ENCODE data around the gene FRAT1.
A peak's percentile ranks its signal among the peaks of the same experiment; 100 is the strongest.
"Not testable (repeated sequence)": the region's sequence is repeated elsewhere in the genome, so short reads cannot be mapped to it uniquely, and the experiment has no call there.

The FRAT1 gene

GRCh38 chr10:97318772-97319651, at the start of gene FRAT1:
Gene FRAT1 (plus strand): TSS chr10:97319271. CDS start chr10:97319454, 183 bp downstream.
- DNase-seq: peak; percentile 74 to 76

GRCh38 chr10:97270523-97271154, 48.4 kb upstream of the FRAT1 start:
- no peak for DNase-seq

- no peak for DNase-seq
Observed at GRCh38 chr10:97273700-97274099, 45.4 kb upstream of the FRAT1 start.

- no peak for DNase-seq
Observed at GRCh38 chr10:97274828-97275227, 44.2 kb upstream of the FRAT1 start.

- no peak for DNase-seq
Observed at GRCh38 chr10:97277551-97277950, 41.5 kb upstream of the FRAT1 start.

GRCh38 chr10:97278491-97278989, 40.5 kb upstream of the FRAT1 start:
- peak; percentile 58 to 62 for DNase-seq

GRCh38 chr10:97279121-97279815, 39.8 kb upstream of the FRAT1 start:
- DNase-seq: peak in 1 of 2 experiments; percentile 15

GRCh38 chr10:97280783-97281182, 38.3 kb upstream of the FRAT1 start:
- DNase-seq: no peak

- not testable (repeated sequence) for DNase-seq
Observed at GRCh38 chr10:97290076-97290475, 29.0 kb upstream of the FRAT1 start.

- DNase-seq: not testable (repeated sequence)
Observed at GRCh38 chr10:97290576-97291356, 28.3 kb upstream of the FRAT1 start.

- no peak for DNase-seq
Observed at GRCh38 chr10:97291357-97292096, 27.5 kb upstream of the FRAT1 start.

- peak; percentile 97 to 99 for DNase-seq
Observed at GRCh38 chr10:97292097-97292861, 26.8 kb upstream of the FRAT1 start, which contains the start of gene ARHGAP19. Gene ARHGAP19 (minus strand): TSS chr10:97292637. CDS start chr10:97292627, 10 bp downstream.

GRCh38 chr10:97292862-97293198, 26.2 kb upstream of the FRAT1 start:
- DNase-seq: no peak

GRCh38 chr10:97297556-97298222, 21.4 kb upstream of the FRAT1 start:
- DNase-seq: no peak

- DNase-seq: no peak
Observed at GRCh38 chr10:97298223-97298571, 20.9 kb upstream of the FRAT1 start.

- DNase-seq: no peak
Observed at GRCh38 chr10:97300980-97301379, 18.1 kb upstream of the FRAT1 start.

- no peak for DNase-seq
Observed at GRCh38 chr10:97302088-97302791, 16.8 kb upstream of the FRAT1 start.

GRCh38 chr10:97307441-97307840, 11.6 kb upstream of the FRAT1 start:
- DNase-seq: no peak

- DNase-seq: no peak
Observed at GRCh38 chr10:97307866-97308780, 10.9 kb upstream of the FRAT1 start.

All from SHP77 (cell line).